GM21390 (cell line): ENCODE measurements around the gene DCTN3.

Source experiments
- ATAC-seq: cut with Tn5 transposase; IDR thresholded peaks from one replicate; pipeline ENCODE4 v1.9.1; 2021; ENCODE audit not compliant: unreplicated experiment

The DCTN3 gene

GRCh38 chr9:34575241-34575640 is 45.1 kb downstream of the DCTN3 start:
- no peak for ATAC-seq

DNA sequence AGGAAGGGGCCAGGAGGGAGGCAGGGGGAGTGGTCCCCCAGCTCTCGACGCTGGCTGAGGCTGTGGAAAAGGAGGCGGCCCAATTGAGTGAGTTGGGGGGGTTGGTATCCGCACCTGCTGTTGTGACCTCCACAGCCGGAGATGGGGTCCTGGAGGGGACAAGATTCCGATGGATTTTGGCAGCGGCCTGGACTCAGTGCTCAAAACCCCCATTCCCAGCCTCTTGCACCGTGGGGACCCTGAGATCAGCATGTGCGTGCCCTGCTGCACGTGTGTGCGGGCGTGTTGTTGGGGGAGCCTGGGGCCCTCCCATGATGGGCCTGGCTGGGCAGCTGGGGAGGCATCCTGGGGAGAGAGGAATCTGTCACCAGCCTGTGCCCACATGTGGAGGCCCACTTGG is 45.7 kb downstream of the DCTN3 start:
- no peak for ATAC-seq

- no peak for ATAC-seq
Observed at GRCh38 chr9:34573599-34574325, 46.5 kb downstream of the DCTN3 start.

- no peak for ATAC-seq
Observed at GRCh38 chr9:34572628-34573027, 47.7 kb downstream of the DCTN3 start.

- no peak for ATAC-seq
Observed at GRCh38 chr9:34572092-34572491, 48.2 kb downstream of the DCTN3 start.

DNA sequence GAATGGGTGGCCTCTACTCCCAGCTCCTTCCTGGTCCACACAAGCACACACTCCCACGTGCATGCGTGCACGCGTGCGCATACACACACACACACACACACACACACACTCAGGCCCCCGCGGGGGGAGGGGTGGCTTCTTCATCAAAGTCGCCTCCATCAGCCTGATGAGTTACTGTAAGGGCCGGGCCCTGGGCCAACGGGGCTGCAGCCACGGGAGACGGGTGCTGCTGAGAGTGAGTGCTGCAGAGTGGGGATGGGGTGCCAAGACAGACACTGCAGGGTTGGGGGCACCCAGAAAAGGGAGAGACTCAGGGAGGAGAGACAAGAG is 48.8 kb downstream of the DCTN3 start:
- no peak for ATAC-seq

- ATAC-seq = no peak
Observed at GRCh38 chr9:34570809-34571480, 49.4 kb downstream of the DCTN3 start.

- no peak for ATAC-seq
Observed at GRCh38 chr9:34570376-34570775, 49.9 kb downstream of the DCTN3 start.

GRCh38 chr9:34568774-34569173 is 51.5 kb downstream of the DCTN3 start:
- no peak for ATAC-seq

GRCh38 chr9:34568133-34568532 is 52.2 kb downstream of the DCTN3 start:
- no peak for ATAC-seq

DNA sequence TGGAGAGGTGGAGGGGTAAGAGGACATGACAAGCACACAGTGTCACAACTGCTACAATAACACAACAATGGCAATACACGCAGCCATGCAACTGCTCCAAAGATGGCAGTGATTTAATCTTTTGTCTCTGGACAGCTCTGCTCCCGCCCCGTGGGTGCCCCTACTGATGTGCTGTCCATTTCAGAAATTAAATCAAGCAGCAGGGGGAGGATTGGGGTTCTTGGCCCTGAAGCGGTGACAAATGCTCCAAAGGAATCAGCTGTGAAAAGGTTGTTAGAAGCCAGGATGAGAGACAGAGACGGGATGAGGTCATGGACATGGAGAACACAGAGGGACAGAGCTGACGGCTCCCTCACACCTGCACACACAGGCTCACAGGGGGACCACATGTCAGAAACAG is 53.3 kb downstream of the DCTN3 start:
- no peak for ATAC-seq

DNA sequence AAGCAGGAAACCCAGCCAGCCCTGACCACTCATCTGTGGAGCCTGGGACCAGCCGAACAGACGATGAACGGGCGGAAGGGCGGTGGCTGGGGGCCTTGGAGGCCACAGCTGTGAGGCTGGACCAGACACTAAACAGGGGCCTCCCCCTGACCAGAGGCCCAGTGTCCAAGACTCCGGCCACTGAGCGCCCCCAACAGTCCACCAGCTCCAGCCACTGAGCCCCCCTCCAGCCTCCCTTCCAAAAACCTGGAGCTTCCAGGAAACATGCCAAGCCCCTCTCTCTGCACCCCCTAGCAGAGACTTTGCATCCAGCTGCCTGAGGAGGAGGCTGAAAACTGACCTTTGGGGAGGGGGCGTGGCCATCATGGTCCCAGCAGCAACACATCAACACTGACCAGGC is 54.0 kb downstream of the DCTN3 start:
- no peak for ATAC-seq

DNA sequence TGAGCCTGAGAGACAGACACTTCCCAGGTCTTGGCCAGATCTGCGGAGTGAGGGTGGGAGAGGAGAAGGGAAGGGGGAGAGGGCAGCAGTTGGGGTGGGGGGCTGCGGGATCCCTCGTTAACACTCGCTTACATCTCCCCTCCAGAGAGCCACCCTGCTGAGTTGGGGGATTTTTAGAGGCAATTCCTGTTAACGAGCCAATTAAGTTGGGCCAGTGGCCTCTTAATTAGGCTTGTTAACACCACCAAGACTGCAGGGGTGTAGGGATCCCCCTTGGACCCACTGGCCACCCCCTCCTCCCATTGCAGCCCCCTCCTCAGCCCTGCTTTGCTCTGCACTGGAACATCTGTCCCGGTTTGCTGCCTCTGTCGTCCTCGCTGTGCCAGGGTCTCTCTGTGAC is 54.4 kb downstream of the DCTN3 start:
- no peak for ATAC-seq

DNA sequence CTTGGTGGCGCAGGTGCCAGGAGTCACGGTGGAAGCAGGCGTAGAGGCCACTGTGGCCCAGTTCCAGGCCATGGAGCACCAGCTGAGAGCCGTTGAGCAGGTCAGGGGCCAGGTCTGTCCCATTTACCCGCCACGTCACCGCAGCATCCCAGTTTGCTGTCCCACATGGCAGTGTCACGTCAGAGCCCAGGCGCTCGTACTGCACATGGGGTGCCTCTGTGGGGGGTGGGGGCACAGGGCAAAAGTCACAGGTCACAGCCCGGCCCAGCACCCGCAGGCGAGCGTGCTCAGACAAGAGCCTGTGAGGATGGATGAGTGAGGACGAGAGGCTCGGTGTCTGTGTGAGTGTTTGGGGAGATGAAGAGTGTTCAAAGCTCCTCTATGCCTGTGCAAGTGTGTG is 55.7 kb downstream of the DCTN3 start:
- ATAC-seq = no peak
